Renal pelvis (tissue), 4 donors: ENCODE measurements around the gene CETN3. TPM values are rescaled to one million over a fixed set of nuclear protein-coding genes. Genes with fewer than 3 reads are reported as not detected.
"Not testable (repeated sequence)": the region's sequence is repeated elsewhere in the genome, so short reads cannot be mapped to it uniquely, and the experiment has no call there.

Source experiments
- DNase-seq: peaks from one replicate; pipeline ENCODE4 v3.0.0-alpha.2; 2013
- polyA plus RNA-seq, 3 donors: library from polyadenylated mRNA; unstranded; fragments of 120-200 nt; gene quantifications; one replicate each; pipeline ENCODE4 v1.2.1, GENCODE V29; 2013; ENCODE audit not compliant: insufficient read length in 3 of 3

The CETN3 gene
- polyA plus RNA-seq, 3 donors: 65.8 to 70.9 (median 69.0) TPM

- no peak for DNase-seq
Observed at GRCh38 chr5:90344689-90345088, 64.9 kb downstream of the CETN3 start.

- not testable (repeated sequence) for DNase-seq
Observed at GRCh38 chr5:90343731-90344130, 65.8 kb downstream of the CETN3 start.

GRCh38 chr5:90342576-90342975, 67.0 kb downstream of the CETN3 start:
- no peak for DNase-seq

Other genes starting within 250 kb of the CETN3 start
- gene MBLAC2, start 65.0 kb upstream of the CETN3 start, polyA plus RNA-seq: 10 to 100 TPM in 1 of 3 donors, 1 to 10 TPM in 2; 9.6 to 10.1 (median 9.6) TPM
- 1 to 10 TPM; 2.7 to 3.5 (median 3.3) TPM for gene POLR3G, start 65.1 kb upstream of the CETN3 start, polyA plus RNA-seq
- gene LYSMD3, start 119.8 kb upstream of the CETN3 start, polyA plus RNA-seq: 10 to 100 TPM; 24.7 to 31.2 (median 28.2) TPM
- gene ADGRV1, start 149.0 kb upstream of the CETN3 start, polyA plus RNA-seq: 10 to 100 TPM; 11.3 to 15.4 (median 14.0) TPM